Epithelial cell of prostate (primary cell): ENCODE data around the gene FASTK.

Source experiments
- DNase-seq: peaks from one replicate; pipeline ENCODE4 v3.0.0-alpha.2; 2011; ENCODE audit warnings: low read depth, low spot score
- H3K27ac ChIP-seq: fragments of 450-650 bp; 2 replicates; pipeline ENCODE4 v1.5.1; 2017; ENCODE audit warnings: mild to moderate bottlenecking

Gene FASTK

GRCh38 chr7:151085329-151085690 lies 4.7 kb upstream of the FASTK start:
- no peak for DNase-seq
- no peak overlapping the region for H3K27ac ChIP-seq

- H3K27ac ChIP-seq: no peak overlapping the region
- no peak for DNase-seq
Observed at GRCh38 chr7:151083824-151084160, 3.2 kb upstream of the FASTK start.

- peak within 1 kb of the TSS; percentile 86 for H3K27ac ChIP-seq
- DNase-seq: no peak
Observed at GRCh38 chr7:151083071-151083823, 2.6 kb upstream of the FASTK start, which contains the start of gene TMUB1. Gene TMUB1, minus strand, starts transcription at chr7:151083493. Its CDS starts 930 bp downstream, at chr7:151082563.

GRCh38 chr7:151082141-151083070 lies 1.8 kb upstream of the FASTK start:
- H3K27ac ChIP-seq: peak overlapping the region; percentile 86
- no peak for DNase-seq

- no peak for DNase-seq
Observed at GRCh38 chr7:151081170-151082101, 827 bp upstream of the FASTK start.

GRCh38 chr7:151080067-151080521 lies 515 bp downstream of the FASTK start:
- DNase-seq: no peak
- H3K27ac ChIP-seq: peak overlapping the region; percentile 86

More at GRCh38 chr7:151081170-151082101, 827 bp upstream of the FASTK start:
- peak overlapping the region; percentile 86 for H3K27ac ChIP-seq

- DNase-seq: no peak
- H3K27ac ChIP-seq: no peak overlapping the region
Observed at GRCh38 chr7:151079199-151079910, 1.3 kb downstream of the FASTK start.

- H3K27ac ChIP-seq: no peak overlapping the region
- no peak for DNase-seq
Observed at GRCh38 chr7:151078233-151079040, 2.2 kb downstream of the FASTK start.

GRCh38 chr7:151077705-151078232 lies 2.8 kb downstream of the FASTK start:
- DNase-seq: no peak
- H3K27ac ChIP-seq: no peak overlapping the region

- no peak for DNase-seq
- no peak overlapping the region for H3K27ac ChIP-seq
Observed at GRCh38 chr7:151076863-151077704, 3.5 kb downstream of the FASTK start.

- no peak overlapping the region for H3K27ac ChIP-seq
- DNase-seq: no peak
Observed at GRCh38 chr7:151075978-151076426, 4.6 kb downstream of the FASTK start.

- DNase-seq: no peak
Observed at GRCh38 chr7:151075662-151075971, 5.0 kb downstream of the FASTK start.

GRCh38 chr7:151074817-151075661 lies 5.6 kb downstream of the FASTK start:
- H3K27ac ChIP-seq: no peak overlapping the region
- no peak for DNase-seq

More at GRCh38 chr7:151075662-151075971, 5.0 kb downstream of the FASTK start:
- H3K27ac ChIP-seq: no peak overlapping the region

- H3K27ac ChIP-seq: no peak overlapping the region
- no peak for DNase-seq
Observed at GRCh38 chr7:151073990-151074389, 6.6 kb downstream of the FASTK start.

GRCh38 chr7:151071032-151071866 lies 9.4 kb downstream of the FASTK start:
- no peak overlapping the region for H3K27ac ChIP-seq
- no peak for DNase-seq

GRCh38 chr7:151070574-151070960 lies 10.0 kb downstream of the FASTK start:
- DNase-seq: no peak
- H3K27ac ChIP-seq: no peak overlapping the region
